DMS79 treated with DMSO at 0.1 percent for 48 hours (cell line): ENCODE results near the gene TRIM33.
"Not testable (repeated sequence)": the region's sequence is repeated elsewhere in the genome, so short reads cannot be mapped to it uniquely, and the experiment has no call there.

Experiments
- DNase-seq: peaks from one replicate; lab custom pipeline; 2025; lab: John Stamatoyannopoulos, UW

The TRIM33 gene

DNA sequence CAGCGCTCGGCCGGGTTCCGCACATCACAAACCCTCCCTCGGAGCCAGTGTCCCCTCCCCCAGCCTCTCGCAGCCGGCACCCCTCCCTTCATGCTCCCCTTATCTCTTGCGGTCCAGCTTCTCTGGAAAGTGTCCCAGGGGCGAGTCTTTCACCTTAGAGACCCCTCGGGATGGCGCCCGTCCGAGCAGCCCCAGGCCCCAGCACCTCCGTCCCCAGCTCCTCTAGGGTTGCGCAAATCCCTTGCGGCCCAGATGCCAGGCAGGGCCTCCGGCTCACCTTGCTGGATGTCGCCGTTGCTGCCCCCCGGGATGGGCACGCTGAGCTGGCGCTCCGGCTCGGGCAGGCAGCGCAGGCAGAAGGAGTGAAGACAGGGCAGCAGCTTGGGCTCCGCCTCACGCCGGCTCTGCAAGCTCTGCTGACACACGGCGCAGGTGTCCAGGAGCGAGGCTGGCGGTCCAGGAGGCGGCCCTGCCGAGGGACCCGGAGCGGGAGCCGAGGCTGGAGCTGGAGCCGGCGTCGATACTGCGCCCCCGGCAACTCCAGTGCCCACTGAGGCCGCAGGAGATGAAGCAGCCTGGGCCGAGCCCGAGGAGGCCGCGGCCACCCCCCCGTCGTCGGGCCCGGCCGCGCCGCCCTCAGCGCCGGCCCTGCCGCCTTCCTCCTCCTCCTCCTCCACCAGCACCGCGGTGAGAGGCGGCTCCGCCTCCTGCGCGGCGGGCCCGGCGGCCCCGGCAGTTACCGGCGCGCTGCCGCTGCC lies 550 bp downstream of the TRIM33 start:
- peak; percentile 25 for DNase-seq

DNA sequence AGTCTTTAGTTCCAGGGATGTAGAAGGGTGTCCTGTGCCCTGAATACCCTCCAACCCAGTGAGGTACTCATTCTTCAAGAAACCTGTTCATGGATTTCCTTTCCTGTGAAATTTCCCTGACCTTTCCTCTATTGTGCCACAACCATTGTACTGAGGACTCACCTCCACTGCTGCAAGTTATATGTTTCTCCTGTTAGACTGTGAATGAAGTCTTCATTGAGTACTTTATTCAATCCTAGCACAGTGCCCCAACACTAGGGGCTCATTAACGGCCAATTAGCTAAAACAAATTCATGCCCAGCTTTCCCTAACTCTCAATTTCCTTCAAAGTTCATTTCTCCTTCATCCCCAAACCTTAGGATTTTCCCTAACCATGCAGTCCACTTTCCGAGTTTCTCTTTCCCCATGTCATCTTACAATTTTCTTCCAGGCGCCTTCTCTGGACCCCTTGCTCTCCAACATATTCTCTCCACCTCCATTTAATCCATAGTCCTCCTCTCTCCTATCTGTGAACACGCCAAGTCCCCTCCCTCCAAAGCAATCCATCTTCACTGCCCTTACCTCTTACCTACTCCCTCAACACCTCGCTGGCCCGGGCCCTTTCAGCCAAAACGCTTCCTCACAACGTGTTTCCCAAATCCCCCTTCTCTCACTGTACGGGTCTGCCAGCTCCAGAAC lies 1.3 kb downstream of the TRIM33 start:
- DNase-seq, result no peak

DNA sequence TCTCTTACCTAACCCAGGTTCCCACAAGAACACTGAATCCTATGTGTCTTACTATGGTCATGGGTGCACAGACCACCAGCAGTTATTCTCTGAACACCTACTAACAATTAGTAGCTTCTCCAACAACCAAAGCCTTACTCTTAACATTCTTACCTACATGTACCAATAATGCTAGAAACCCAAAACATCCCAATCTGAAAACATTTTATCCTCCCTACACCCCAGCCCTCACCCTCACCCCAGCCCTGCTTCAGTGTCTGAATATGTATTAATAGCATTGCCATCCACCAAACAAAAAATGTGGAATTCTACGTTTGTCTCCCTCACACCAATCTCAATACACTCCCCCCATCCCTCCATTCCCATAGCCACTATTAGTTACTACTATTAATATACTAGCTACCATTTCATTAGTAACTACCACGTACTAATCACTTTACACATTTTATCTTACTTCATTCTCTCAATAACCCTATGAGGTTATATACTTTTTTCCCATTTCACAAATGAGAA lies 2.6 kb downstream of the TRIM33 start:
- DNase-seq, result no peak

DNA sequence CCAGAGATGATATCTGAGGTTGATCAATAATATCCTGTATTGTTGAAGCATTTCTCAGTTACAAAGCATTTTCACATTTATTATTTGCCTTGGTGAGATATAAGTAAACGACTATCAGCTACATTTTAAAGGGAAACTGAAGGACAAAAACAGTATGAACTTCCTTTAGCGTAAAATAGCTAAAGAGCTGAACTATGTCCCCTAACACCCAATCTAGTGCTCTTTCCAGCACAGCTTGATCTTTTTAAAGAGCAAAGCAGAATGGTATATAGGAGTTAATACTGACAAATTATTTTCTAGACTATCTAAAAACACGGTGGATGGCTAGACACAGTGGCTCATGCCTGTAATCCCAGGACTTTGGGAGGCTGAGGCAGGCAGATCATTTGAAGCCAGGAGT lies 3.5 kb downstream of the TRIM33 start:
- no peak for DNase-seq

DNA sequence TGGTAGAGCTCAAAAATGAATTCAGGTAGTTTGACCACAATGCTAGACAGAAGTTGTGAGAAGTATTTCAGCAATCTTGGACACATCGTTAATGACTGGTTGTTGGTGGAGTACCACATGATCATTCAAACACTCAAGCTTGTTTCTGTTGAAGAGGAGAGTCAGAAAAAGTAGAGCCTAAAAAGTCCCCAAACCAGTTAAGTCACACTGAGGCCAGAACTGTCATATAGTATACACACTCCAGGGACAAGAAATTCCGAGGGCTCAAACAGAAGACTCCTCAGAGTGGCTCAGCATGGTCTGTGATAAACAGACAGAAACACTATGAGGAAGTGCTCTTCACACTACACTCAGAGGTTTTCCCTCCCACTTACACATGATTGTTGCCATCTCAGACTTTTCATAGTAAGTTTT lies 5.8 kb downstream of the TRIM33 start:
- DNase-seq, result no peak

DNA sequence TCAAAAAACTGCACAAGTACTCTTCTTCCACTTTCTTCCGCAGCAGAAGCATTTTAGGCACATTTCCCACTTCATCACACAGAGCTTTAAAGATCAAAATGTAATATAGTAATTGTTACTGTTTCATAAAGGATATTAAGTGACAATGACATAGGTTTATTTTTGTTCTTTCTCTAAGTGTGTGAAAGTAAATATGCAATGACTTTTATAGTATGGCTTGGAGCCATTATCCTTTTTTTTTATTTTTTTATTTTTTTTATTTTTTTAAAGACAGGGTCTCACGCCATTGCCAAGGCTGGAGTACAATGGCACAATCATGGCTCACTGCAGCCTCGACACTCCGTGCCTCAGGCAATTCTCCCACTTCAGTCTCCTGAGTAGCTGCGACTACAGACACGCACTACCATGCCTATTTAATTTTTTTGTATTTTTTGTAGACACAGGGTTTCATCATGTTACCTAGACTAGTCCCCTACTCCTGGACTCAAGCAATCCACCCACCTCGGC lies 7.0 kb downstream of the TRIM33 start:
- peak; percentile 27 for DNase-seq

DNA sequence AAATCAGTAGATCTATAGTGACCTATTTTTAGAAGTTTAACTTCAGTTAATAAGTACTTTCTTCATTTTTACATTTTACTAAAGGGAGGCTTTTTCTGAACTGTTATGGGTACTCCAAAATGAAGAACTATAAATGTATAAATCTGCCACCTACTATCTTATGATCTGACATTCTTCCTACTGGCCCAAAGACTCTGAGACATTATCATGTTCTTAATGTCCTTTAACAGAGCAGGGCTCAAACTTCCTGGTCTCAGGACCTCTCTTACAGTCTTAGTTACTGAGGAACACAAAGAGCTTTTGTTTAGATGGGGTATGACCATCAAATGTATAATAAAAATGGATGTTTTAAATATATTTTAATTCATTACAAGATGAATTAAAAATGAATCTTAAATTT lies 8.9 kb downstream of the TRIM33 start:
- DNase-seq, result no peak

DNA sequence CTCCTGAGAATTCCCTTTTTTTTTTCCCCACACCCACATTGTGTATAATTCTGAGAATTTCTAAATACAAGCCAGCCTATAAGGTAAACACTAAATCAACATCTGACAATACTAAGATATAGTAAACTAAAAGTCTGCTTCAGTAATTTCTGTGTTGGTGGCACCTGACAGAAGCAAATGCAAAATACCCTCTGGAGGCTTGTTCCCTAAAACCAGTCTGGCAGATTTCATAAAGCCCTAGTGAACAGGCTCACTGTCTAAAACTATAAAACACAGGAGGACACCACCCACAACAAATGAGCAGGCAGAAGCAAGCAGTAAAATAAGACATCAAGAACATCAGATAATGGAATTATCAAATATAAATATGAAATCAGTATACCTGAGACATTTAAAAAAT lies 11.5 kb downstream of the TRIM33 start:
- no peak for DNase-seq

DNA sequence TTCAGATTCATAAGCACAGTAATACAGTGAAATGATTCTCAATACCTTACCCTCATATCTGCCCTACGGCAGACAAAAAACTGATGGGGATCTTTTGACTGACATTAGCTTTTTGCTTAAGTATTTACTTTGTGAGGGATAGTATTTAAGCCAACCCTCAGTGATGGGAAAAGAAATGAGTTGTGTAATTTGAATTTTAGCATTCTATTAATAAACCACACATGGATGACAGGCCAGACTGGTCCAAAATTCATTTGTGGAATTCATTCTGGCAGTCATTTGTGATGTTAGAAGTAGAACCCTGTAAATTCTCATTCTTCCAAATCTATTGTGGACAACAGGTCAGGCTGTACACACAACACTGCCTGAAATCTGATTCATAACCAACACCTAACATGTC lies 14.9 kb downstream of the TRIM33 start:
- DNase-seq, result no peak

DNA sequence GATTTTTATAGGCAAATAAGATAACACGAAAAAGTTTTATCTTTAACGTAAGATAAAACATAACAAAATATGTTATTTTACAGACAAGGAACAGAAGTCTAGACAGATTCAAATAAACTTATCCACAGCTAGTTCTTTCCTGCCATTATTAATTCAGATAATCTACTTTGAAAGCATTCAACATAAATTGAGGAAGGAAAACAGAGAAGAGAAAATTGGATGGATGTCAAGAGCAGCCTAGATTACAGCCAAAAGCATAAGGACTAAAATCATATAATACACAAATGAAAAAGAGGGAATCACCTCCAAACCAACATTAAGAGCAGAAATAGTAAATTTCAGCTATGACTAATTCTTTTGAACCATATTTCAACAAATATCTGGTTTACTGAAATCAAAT lies 15.5 kb downstream of the TRIM33 start:
- DNase-seq, result no peak

DNA sequence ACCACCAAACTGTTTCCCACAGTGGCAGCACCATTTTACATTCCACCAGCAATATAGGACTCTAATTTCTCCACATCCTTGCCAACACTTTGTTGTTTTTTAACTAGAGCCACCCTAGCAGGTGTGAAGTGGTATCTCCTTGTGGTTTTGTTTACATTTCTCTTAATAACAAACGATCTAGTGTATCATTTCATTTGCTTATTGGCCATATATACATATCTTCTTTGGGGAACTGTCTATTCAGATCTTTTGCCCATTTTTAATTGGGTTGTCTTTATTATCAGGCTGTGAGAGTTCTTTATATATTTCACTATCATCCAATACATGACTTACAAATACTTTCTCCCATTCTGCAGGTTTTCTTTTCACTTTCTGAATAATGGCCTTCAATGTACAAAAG lies 18.0 kb downstream of the TRIM33 start:
- DNase-seq, result no peak

DNA sequence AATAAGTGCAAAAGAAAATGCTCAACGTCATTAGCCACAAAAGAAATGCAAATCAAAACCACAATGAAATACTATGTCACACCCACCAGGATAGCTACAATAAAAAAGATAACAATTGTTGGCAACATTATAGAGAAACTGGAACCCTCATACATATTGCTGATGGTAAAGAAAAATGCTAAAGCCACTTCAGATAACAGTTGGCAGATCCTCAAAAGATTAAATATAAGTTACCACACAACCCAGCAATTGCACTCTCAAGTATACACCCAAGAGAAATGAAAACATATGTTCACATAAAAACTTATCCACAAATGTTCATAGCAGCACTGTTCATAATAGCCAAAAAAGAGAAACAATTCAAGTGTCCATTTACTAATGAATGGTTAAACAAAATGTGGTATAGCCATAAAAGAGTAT lies 20.7 kb downstream of the TRIM33 start:
- no peak for DNase-seq

DNA sequence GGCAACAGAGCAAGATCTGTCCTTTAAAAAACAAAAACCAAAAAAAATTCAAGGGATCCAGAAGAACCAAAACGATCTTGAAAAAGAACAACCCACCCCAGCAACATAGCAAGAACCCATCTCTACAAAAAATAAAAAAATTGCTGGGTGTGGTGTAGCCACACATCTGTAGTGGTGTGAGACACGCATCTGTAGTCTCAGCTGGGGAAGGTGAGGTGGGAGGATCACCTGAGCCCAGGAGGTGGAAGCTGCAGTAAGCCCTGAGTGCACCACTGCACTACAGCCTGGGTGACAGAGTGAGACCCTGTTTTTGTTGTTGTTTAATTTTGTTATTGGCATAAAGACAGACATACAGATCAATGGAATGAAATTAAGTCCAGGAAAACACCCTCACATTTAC lies 22.3 kb downstream of the TRIM33 start:
- DNase-seq, result no peak

DNA sequence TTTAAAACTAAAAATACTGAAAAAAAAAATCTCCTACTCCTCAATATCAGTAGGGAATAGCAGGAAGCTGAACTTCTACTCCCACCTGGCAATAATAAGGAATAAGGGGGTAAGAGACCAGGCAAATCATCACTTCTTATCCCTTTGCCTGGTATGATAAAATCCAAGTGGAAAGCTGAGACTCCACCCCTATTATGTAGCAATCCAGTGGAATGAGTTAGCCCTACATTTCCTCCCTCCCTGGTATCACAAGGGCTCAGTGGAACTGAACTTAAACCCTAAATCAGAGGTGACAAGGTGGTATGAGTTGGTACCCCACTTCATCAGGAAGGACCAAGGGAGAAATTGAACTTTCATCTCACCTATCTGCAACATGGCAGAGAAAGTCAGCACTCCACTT lies 25.7 kb downstream of the TRIM33 start:
- no peak for DNase-seq

DNA sequence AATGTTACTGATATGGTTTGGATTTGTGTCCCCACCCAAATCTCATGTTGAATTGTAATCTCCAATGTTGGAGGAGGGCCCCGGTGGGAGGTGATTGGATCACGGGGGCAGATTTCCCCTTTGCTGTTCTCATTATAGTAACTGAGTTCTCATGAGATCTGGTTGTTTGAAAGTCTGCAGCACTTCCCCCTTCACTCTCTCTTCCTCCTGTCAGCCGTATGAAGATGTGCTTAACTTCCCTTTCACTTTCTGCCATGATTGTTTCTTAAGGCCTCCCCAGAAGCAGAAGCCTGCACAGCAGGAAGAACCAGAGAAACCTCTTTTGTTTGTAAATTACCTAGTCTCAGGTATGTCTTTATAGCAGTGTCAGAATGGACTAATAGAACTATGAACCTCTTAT lies 28.4 kb downstream of the TRIM33 start:
- DNase-seq, result no peak

DNA sequence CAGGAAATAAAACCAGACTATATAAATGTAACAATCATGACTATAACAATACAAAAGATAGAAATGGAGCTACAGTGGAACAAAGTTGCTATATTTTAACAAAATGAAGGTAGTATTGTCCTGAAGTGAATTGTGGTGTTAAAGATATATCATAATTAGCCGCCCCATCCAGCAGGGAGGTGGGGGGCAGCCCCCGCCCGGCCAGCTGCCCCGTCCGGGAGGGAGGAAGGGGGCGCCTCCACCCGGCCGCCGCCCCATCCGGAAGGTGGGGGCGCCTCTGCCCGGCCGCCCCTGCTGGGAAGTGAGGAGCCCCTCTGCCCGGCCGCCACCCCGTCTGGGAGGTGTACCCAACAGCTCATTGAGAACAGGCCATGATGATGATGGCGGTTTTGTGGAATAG lies 31.4 kb downstream of the TRIM33 start:
- DNase-seq, result not testable (repeated sequence)

DNA sequence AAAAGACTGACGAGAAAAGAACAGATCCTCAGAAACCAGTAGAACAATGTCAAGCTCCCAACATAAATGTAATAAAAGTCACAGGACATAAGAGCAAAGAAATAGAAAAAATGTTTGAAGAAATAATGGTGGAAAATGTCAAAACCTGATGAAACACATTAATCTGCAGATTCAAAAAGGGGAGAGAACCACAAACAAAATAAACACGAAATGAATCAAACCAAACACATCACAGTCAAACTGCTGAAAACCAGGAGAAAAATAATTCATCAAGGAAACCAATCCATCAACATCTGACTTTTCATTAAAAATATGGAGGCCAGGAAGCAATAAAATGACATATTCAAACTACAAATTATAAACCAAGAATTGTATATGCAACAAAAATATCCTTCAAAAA lies 31.9 kb downstream of the TRIM33 start:
- DNase-seq, result no peak

DNA sequence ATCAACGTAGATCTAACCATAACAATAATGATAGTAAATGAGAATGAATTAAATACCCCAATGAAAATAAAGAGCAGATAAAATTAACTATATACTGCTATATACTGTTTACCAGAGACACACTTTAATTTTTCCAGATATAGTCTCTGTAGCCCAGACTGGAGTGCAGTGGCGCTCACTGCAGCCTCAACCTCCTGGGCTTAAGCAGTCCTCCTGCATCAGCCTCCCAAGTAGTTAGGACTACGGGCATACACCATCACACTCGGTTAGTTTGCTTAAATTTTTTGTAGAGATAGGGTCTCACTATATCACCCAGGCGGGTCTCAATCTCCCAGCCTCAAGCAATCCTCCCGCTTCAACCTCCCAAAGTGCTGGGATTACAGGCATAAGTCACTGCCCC lies 37.2 kb downstream of the TRIM33 start:
- DNase-seq, result no peak

DNA sequence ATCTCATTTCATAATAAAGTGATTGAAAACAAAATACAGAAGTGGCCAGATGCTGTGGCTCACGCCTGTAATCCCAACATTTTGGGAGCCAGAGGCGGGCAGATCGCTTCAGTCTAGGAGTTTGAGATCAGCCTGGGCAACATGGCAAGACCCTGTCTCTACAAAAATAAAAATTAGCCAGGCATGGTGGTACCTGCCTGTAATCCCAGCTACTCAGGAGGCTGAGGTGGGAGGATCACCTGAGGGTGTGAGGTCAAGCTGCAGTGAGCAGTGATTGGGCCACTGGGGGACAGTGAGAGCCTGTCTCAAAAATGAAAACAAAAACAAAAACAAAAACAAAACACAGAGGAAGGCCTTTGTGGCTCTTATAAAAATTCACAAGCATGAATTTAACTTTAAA lies 38.6 kb downstream of the TRIM33 start:
- no peak for DNase-seq

DNA sequence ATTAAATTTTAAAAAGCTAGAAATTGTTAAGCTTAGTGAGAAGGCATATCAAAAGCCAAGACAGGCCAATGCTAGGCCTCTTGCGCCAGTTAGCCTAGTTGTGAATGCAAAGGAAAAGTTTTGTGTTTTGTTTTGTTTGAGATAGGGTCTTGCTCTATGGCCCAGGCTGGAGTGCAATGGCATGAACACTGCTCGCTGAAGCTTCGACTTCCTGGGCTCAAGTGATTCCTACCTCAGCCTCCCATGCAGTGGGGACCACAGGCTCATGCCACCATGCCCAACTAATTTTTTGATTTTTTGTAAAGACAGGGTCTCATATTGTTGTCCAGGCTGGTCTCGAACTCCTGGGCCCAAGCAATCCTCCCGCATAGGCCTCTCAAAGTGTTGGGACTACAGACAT lies 40.3 kb downstream of the TRIM33 start:
- DNase-seq, result no peak

DNA sequence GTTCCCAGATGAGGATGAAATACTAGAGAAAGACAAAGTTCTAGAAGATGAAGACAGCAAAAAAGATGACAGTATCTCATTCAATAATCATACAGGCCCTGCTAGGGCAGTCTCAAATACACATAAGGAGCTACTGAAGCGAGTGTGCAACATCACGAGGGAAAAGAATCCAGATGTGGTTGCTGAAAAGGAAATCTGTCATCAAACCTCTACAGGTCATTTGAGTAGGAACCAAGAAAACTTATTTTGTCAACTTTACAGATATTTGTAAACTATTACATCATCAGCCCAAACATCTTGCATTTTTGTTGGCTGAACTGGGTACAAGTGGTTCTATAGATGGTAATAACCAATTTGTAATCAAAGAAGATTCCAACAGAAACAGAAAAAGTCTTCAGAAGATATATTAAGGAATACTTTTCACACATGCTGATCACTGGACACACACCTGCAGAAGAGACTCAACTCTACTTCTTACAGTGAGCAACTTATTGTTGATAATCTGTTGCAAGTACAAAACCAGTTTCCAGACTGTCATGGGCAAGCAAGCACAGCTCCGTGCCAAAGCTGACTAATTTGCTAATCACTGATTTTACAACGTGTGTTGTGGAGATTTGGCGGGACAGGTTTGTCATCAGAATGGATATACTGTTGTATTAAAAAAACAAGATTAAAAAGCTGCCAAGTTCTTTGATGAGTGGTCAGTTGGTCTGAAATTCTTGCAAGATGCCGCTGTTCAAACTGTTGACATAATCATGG lies 42.1 kb downstream of the TRIM33 start:
- DNase-seq, result no peak

DNA sequence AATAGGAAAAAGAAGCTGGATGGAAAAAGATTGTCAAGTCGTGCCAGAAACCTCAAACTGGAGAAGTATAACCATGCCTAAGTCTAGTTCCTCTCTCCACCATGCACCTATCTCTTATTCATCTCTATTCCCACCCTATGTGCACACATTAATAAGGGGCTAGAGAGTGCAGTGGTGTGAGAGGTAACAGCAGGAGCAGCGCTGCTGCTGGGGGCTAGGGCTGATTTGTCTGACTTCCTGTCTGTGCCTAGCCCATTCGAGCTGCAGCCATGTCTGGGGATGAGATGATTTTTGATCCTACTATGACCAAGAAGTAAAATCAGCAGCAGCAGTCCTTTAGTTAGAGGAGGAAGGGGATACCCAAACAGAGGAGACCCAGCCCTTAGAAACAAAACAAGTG lies 43.0 kb downstream of the TRIM33 start:
- no peak for DNase-seq

DNA sequence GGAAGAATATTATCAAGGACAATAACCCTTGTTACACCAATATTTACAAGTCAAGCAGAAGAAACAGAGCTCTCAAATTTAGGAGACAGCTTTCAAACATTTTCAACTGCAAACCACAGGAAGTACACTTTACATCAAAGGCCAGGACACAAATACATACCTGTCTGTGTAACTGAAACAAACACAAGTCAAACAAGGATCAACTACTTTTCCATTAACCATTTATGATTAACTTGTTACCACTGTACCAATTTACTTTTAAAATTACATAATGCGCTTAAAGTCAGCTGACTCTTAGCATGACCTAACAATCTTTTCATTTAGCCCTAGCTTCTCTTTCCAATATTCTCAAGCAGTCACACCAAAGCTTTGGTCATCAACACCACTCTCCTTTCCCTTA lies 43.5 kb downstream of the TRIM33 start:
- no peak for DNase-seq
